KOPT-K1 (cell line): Measurements from ENCODE around the gene CDAN1.

Experiments used
- H3K27ac ChIP-seq: fragments of 200-600 bp; sonication (generic); 2 replicates; pipeline ENCODE4 v1.5.1; 2016; ENCODE audit warnings: antibody characterized with exemption, mild to moderate bottlenecking, low read depth, low read length; ENCODE audit not compliant: poor library complexity, severe bottlenecking
- H3K36me3 ChIP-seq: fragments of 200-600 bp; sonication (generic); 2 replicates; pipeline ENCODE4 v1.5.1; 2017; ENCODE audit warnings: antibody characterized with exemption, mild to moderate bottlenecking, low read length, moderate library complexity; ENCODE audit not compliant: insufficient read depth
- H3K9me3 ChIP-seq: fragments of 200-600 bp; sonication (generic); 2 replicates; pipeline ENCODE4 v1.5.1; 2017; ENCODE audit warnings: antibody characterized with exemption, low read length, mild to moderate bottlenecking; ENCODE audit not compliant: insufficient read depth, poor library complexity, severe bottlenecking

Gene CDAN1

GRCh38 chr15:42728560-42728959 lies 8.4 kb downstream of the CDAN1 start:
- Histone ChIP-seq H3K27ac (no peak overlapping the region), H3K36me3 (peaks cover 100% of the 10 kb centered on the region), H3K9me3 (no peaks in the 10 kb centered on the region)

- Histone ChIP-seq H3K9me3 (no peaks in the 10 kb centered on the region), H3K27ac (no peak overlapping the region), H3K36me3 (peaks cover 100% of the 10 kb centered on the region)
Observed at GRCh38 chr15:42727750-42728381, 9.1 kb downstream of the CDAN1 start.

GRCh38 chr15:42726114-42726513 lies 10.8 kb downstream of the CDAN1 start:
- H3K27ac ChIP-seq, result no peak overlapping the region
- H3K36me3 ChIP-seq, result peaks cover 100% of the 10 kb centered on the region
- H3K9me3 ChIP-seq, result no peaks in the 10 kb centered on the region

- H3K9me3 ChIP-seq, result no peaks in the 10 kb centered on the region
- H3K36me3 ChIP-seq, result peaks cover 99% of the 10 kb centered on the region
- H3K27ac ChIP-seq, result no peak overlapping the region
Observed at GRCh38 chr15:42725331-42725903, 11.5 kb downstream of the CDAN1 start.

- Histone ChIP-seq H3K36me3 (peaks cover 99% of the 10 kb centered on the region), H3K9me3 (no peaks in the 10 kb centered on the region), H3K27ac (no peak overlapping the region)
Observed at GRCh38 chr15:42724276-42724675, 12.7 kb downstream of the CDAN1 start.

GRCh38 chr15:42723068-42723467 lies 13.9 kb downstream of the CDAN1 start:
- Histone ChIP-seq H3K36me3 (peaks cover 90% of the 10 kb centered on the region), H3K27ac (no peak overlapping the region), H3K9me3 (no peaks in the 10 kb centered on the region)

GRCh38 chr15:42721916-42722315 lies 15.0 kb downstream of the CDAN1 start:
- Histone ChIP-seq H3K36me3 (peaks cover 79% of the 10 kb centered on the region), H3K27ac (no peak overlapping the region), H3K9me3 (no peaks in the 10 kb centered on the region)

- H3K27ac ChIP-seq, result no peak overlapping the region
- no peaks in the 10 kb centered on the region for H3K9me3 ChIP-seq
- H3K36me3 ChIP-seq, result peaks cover 70% of the 10 kb centered on the region
Observed at GRCh38 chr15:42721016-42721415, 15.9 kb downstream of the CDAN1 start.

- Histone ChIP-seq H3K9me3 (no peaks in the 10 kb centered on the region), H3K27ac (no peak overlapping the region), H3K36me3 (peaks cover 60% of the 10 kb centered on the region)
Observed at GRCh38 chr15:42720071-42720470, 16.9 kb downstream of the CDAN1 start.

GRCh38 chr15:42719043-42719442 lies 17.9 kb downstream of the CDAN1 start:
- no peaks in the 10 kb centered on the region for H3K9me3 ChIP-seq
- no peak overlapping the region for H3K27ac ChIP-seq
- peaks cover 50% of the 10 kb centered on the region for H3K36me3 ChIP-seq

- H3K9me3 ChIP-seq, result no peaks in the 10 kb centered on the region
- H3K36me3 ChIP-seq, result peaks cover 26% of the 10 kb centered on the region
- no peak overlapping the region for H3K27ac ChIP-seq
Observed at GRCh38 chr15:42716626-42717025, 20.3 kb downstream of the CDAN1 start.

- H3K27ac ChIP-seq, result no peak overlapping the region
- peaks cover 21% of the 10 kb centered on the region for H3K36me3 ChIP-seq
- H3K9me3 ChIP-seq, result no peaks in the 10 kb centered on the region
Observed at GRCh38 chr15:42716125-42716524, 20.8 kb downstream of the CDAN1 start.

GRCh38 chr15:42712584-42712983 lies 24.3 kb downstream of the CDAN1 start:
- no peaks in the 10 kb centered on the region for H3K36me3 ChIP-seq
- H3K27ac ChIP-seq, result no peak overlapping the region
- H3K9me3 ChIP-seq, result no peaks in the 10 kb centered on the region

- Histone ChIP-seq H3K9me3 (no peaks in the 10 kb centered on the region), H3K27ac (no peak overlapping the region), H3K36me3 (no peaks in the 10 kb centered on the region)
Observed at GRCh38 chr15:42711746-42712145, 25.2 kb downstream of the CDAN1 start.

- Histone ChIP-seq H3K27ac (no peak overlapping the region), H3K9me3 (no peaks in the 10 kb centered on the region), H3K36me3 (no peaks in the 10 kb centered on the region)
Observed at GRCh38 chr15:42710662-42711061, 26.3 kb downstream of the CDAN1 start.

GRCh38 chr15:42707873-42708544 lies 28.9 kb downstream of the CDAN1 start:
- Histone ChIP-seq H3K27ac (no peak overlapping the region), H3K36me3 (no peaks in the 10 kb centered on the region)

More at GRCh38 chr15:42707873-42708544, 28.9 kb downstream of the CDAN1 start:
- H3K9me3 ChIP-seq, result no peaks in the 10 kb centered on the region
